Measurements from ENCODE around the gene TOX3. TPM values are rescaled to one million over a fixed set of nuclear protein-coding genes. Genes with fewer than 3 reads are reported as not detected.

Gene TOX3
- total RNA-seq, 1 donor from 2014 or later, result not detected

DNA sequence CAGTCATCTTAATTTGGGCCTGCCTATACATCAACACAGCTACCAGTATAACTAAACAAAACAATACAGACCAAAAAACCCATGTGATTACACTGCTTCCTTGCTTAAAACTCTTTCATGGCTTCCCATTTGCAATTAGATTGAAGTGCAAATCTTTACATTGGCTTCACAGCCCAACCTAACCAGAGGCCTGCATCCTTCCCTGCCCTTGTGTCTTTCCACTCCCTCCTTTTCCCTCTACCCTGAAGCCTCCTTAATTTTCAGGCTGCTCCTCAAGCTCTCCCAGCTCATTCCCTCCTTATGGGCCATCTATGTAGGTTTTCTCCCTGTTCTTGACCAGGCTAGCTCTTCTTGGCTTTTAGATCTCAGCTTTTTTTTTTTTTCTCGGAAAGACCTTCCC is 147.8 kb downstream of the TOX3 start:
- intact Hi-C loops (cut with micrococcal nuclease), result no loop called here

DNA sequence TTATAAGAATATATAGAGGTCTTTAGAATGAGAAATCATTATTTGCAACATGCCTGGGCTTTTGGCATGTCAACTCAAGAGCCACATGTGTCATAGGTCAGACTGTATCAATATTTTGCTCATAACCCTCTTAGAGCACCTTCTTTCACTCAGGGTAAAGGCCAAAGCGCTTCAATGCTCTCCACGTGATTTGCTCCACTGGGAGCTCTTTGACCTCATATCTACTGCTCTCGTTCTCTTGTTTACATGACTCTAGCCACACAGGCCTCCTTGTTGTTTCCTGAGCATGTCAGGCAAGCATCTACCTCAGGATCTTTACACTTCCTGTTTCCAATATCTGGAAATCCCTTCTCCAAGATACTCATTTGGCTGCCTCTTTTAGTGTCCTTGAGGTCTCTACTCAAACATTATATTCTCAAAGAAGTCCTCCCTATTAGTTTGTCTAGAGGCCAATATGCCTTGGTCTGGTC is 148.4 kb downstream of the TOX3 start:
- intact Hi-C loops (cut with micrococcal nuclease), result no loop called here

DNA sequence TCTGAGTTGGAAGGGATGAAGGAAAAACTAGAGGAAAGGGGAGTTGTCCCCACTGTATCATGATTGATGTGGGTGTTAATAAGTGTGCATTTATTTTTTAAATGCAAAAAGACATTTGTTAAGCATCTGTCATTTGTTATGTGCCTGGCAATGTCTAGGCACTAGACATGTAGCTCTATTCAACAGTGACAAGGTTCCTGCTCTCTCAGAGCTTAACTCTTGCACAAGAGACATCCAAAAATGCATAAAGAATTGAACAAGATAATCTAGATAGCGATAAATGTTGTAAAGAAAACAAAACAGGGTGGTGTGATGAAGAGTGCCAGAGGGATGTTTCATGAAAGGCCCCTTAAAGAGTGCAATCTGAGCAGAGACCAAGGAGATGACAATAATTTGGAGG is 148.9 kb downstream of the TOX3 start:
- intact Hi-C loops (cut with micrococcal nuclease), result no loop called here

DNA sequence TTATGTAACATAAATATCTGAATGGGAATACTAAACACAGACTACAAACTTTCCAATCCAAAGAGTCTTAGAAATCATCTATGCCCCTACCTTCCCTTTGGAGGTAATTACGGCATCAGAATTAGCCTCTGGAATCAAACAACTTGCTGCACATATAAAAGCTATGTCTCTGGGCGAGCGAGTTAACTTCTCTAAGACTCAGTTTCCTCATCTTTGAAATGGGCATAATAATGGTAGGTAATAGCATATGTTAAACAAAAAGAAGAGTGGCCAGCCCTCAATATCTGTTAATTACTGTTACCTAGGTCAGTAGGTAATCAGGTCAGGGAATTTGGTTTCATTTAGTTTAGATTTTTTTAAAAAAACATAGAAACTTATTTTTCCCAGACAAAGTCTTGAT is 153.5 kb downstream of the TOX3 start:
- intact Hi-C loops (cut with micrococcal nuclease), result no loop called here

DNA sequence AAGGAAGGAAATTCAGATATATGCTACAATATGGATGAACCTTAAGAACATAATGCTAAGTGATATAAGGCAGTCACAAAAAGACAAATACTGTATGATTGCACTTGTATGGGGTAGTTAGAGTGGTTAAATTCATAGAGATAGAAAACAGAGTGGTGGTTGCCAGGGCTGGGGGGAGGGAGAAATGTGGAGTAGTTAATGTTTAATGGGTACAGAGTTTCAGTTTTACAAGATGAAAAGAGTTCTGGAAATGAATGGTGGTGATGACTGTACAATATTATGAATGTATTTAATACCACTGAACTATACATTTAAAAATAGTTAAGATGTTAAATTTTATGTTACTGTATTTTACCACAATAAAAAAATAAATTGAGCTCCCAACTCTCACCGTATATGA is 157.9 kb downstream of the TOX3 start:
- intact Hi-C loops (cut with micrococcal nuclease), result no loop called here

All from T-helper 2 cell treated with Interferon-gamma antibody and Interleukin-4, amounts not matched to agents 100 ng/mL and 5 ng/mL, for 36 hours (primary cell).